ENCODE data around the gene MT1M. TPM values are rescaled to one million over a fixed set of nuclear protein-coding genes. Genes with fewer than 3 reads are reported as not detected.
"Not testable (repeated sequence)": the region's sequence is repeated elsewhere in the genome, so short reads cannot be mapped to it uniquely, and the experiment has no call there.

MT1M gene
- total RNA-seq, 1 experiment from 2014 or later = not detected

DNA sequence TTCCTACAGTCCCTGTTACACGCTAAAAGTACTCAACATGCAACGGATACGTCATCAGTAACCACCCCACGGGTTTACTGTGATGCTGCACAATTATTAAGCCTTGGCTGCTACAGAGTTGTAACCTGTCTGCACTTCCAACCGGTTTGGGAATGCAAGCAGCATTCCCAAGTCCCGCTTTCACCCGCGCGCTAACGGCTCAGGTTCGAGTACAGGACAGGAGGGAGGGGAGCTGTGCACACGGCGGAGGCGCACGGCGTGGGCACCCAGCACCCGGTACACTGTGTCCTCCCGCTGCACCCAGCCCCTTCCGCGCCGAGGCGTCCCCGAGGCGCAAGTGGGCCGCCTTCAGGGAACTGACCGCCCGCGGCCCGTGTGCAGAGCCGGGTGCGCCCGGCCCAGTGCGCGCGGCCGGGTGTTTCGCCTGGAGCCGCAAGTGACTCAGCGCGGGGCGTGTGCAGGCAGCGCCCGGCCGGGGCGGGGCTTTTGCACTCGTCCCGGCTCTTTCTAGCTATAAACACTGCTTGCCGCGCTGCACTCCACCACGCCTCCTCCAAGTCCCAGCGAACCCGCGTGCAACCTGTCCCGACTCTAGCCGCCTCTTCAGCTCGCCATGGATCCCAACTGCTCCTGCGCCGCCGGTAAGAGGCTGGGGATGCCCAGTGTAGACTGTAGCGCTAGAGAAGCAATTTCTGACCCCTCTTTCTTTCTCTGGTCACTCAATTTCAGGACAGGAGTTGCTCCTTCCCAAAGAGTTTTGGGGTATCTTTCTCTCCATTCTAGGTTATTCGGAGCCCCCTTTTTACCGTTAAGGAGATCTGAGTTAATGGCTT is 24.2 kb upstream of the MT1M start, which contains the start of gene MT2A:
Gene MT2A, plus strand, starts transcription at position 542 of the 833 bp plus-strand sequence. Its CDS starts 72 bp downstream, at position 614.
- DNase-seq (ENCODE audit: extremely low read depth, low read depth) = peak; percentile 98

DNA sequence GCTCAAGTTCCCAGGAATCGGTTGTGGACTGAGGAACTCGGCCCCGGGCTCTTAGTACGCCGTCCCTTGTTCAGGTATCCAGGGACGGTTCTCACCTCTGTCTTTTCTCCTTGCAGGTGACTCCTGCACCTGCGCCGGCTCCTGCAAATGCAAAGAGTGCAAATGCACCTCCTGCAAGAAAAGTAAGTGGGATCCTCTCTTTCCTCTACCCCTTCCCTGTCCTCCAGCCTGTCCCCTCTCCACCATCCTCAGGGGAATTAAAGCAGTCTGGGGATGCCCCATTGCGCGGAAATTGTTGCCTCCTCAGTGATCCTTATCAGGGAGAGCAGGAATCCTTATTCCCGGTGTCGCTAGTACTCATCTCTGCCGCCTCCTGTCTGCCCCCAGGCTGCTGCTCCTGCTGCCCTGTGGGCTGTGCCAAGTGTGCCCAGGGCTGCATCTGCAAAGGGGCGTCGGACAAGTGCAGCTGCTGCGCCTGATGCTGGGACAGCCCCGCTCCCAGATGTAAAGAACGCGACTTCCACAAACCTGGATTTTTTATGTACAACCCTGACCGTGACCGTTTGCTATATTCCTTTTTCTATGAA is 23.5 kb upstream of the MT1M start:
- no peak for DNase-seq (ENCODE audit: extremely low read depth, low read depth)

DNA sequence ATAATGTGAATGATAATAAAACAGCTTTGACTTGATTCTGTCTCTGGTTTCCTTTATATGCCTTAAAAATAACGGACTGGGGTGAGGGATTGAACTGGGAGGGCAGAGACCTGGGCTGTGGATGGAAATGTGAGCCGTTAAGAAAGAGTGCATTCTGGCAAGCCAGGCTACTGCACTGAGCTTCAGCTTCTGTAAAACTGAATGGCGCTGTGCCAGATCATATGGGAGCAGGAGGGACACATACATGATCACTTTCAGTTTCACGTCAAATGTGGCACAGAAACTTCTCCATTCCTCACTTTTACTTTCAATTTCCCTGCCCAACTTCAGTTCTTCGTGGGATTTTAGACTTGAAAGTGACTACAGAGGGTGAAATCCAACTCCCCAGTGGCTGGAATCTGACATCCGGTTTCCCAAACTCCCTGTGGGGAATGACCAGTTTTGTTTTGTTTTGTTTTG is 23.0 kb upstream of the MT1M start:
- peak; percentile 69 for DNase-seq (ENCODE audit: extremely low read depth, low read depth)

DNA sequence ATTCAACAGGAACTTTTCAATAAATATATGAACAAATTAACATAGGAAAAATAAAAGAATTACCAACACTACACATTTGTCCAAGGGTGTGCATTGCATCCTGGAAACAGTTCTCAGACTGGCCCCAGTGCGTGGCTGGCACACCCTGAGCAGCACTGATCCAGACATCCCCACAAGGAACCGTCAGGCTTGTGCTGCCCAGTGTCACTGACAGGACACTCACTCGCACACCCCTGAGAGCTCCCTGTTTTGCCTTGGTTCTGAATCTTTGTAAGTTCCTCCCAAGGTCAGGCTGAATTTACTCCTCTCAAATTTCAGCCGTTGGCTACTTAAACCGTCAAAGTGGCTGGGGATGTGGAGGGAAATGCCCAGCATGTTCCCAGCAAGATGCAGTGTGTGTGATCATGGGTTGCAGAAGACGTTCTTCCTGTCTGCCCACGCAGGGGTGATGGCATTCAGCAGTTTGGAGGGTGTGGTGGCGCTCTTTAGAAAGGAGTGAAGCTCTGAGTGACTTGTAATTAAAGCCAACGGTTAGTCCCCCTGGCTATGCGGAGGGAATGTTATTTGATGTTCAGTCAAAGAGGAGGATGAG is 22.3 kb upstream of the MT1M start:
- DNase-seq (ENCODE audit: extremely low read depth, low read depth) = peak; percentile 54

DNA sequence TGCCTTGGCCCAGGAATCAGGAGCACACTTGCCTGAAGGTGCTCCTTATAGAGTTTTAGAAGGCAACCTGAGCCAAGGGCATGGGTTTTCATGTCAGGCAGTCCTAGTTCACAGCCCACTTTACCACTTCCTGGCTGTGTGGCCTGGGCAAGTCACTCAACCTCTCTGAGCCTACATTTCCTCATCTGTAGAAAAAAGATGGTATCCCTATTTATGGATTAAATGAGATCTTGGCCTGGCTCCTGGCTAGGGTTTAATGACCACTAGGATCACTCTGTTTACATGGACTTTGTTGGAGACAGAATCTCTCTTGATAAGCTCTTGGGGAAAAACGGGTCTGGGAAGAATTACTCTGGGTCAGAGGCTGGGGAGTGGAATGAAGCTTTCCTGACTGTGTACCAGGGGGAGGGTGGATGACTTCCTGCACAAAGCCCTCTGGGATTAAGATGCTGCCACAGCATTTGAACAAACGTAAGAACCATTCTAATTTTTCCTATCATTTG is 21.8 kb upstream of the MT1M start:
- no peak for DNase-seq (ENCODE audit: extremely low read depth, low read depth)

DNA sequence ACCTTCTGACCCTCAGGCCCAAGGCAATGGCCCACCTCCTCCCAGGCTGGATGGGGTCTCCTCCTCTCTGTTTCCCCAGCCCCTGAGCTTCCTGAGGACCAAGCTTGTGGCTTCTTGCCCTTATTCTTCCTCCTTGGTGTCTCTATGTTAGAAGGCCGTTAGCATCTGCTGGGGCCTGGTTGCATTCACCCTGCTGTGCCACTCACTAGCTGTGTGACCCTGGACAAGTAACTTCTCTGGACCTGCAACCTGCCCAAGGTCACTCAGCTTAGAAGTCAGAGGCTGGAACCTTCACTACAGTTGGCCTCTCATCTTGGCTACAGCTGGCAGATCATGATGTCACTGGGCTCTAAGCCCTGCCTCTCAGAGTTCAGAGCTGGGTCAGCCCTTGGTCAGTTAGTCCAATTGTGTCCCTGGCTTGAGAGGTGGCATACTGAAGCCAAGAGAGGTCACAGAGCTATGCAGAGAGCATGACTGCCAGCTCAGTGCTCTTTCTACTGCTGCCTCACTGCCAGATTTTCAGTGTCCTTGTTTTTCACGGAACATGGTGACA is 21.1 kb upstream of the MT1M start:
- DNase-seq (ENCODE audit: extremely low read depth, low read depth) = no peak

DNA sequence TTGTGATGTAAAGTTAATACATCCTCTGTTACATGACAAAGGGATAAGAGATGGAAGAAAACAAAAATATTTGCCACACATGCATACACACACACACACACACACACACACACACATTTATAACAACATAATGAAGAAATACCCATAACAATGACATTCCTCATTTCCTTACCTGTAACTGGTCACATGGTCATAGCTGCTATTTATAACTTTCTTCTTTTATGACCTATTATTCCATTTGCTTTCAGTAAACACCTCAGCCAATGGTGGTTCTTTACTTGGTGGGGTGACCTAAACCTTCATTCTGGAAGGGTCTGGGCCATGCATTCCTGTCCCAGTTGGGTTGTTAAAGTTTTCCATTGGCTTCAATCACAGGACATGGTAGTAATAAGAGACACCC is 18.8 kb upstream of the MT1M start:
- DNase-seq (ENCODE audit: extremely low read depth, low read depth) = no peak

DNA sequence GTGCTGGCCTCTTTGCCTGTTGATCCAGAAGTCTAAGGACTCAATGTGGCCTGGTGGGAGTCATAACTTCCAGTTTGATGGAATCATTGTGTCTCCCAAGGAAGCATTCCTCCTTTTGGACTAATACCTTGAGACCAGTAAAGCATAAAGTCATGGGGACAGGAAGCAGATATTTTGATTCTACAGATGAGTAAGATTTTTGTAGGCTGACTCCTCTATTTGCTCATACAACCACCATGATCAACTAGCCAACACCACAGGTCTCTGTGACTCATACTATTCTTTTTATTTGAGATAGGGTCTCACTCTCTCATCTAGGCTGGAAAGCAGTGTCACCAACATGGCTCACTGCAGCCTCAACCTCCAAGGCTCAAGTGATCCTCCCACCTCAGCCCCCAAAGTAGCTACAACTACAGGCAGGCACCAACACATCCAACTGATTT is 17.9 kb upstream of the MT1M start:
- no peak for DNase-seq (ENCODE audit: extremely low read depth, low read depth)

DNA sequence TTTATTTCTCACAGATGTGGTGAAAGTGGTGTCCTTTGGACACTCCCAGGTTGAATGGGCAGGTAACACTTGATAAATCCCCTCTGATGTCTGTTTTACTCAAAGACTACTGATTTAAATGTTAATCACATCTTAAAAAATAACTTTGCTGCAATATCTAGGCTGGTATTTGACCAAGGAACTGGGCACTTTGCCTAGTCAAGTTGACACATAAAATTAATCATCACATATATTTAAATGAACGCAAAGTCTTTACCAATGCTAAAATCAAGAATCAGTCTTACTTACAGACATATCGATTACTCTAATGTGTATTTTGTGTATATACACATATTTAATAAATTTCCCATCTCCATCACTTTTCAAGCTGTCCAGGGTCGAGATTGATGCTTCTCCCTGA is 17.1 kb upstream of the MT1M start:
- no peak for DNase-seq (ENCODE audit: extremely low read depth, low read depth)

DNA sequence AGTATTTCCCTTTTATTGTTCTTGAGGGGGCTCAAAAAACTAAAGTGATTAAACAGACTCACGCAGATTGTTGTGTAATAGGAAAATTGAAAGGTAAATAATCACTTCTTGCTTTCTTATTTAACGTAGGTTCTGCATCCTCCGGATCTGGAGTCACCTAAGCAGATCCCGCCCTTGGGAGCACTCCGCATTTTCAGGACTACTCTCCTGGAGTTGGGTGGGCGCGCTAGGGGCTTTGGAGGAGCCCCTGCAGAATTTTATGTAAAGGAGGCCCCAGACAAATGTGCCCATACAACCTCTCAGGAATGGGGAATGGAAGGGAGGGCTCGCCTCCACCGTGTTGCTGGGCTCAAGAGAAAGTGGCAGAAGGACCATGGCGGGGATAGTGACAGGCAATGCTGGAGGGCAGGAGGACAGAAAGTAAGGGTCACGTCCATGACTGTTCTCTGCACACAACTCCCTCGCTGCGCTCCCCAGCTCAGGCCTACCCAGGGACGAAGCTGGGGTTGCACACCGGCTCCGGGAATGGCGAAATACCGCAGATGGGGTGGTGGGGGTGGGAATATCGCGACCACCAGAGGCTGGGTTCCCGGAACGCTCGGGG is 15.7 kb upstream of the MT1M start:
- no peak for DNase-seq (ENCODE audit: extremely low read depth, low read depth)

DNA sequence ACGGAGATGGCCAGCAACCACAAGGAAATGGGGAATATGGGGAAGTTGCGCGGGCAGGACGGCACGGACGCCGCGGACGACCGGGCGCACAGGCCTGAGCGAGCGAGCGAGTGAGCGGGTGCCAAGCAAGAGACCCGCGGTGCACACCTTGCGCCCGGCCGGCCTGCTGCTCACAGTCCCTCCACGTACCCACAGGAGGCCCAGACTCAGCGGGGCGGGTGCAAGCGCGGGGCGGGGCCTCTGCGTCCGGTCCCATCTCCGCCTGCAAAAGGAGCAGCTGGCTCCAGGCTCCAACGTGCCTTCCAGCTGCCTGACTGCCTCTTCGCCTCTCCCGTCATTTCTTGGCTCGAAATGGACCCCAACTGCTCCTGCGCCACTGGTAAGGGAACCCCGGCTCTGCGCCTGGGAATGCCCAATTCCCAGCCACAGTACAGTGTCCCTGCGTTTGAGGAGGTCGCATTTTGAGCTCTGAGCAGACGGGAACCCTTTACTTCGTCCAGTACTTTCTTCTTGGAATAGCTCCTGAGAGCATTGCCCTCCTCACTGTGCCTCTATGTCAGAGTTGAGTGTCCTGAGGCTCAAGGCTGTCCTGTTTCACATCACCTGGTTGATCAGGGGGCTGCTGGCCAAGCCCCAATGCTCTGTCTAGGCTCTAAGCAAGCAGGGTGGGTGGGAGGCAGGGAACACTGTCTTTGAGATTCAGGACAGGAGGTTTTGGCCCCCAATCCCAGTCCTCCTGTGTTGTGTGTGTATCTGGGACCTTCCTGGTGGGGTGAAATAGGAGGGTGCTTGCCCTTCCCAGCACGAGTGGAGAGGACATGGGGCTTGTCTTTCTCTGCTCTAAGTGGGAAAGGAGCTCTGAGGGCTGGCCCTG is 15.0 kb upstream of the MT1M start:
- DNase-seq (ENCODE audit: extremely low read depth, low read depth) = no peak

DNA sequence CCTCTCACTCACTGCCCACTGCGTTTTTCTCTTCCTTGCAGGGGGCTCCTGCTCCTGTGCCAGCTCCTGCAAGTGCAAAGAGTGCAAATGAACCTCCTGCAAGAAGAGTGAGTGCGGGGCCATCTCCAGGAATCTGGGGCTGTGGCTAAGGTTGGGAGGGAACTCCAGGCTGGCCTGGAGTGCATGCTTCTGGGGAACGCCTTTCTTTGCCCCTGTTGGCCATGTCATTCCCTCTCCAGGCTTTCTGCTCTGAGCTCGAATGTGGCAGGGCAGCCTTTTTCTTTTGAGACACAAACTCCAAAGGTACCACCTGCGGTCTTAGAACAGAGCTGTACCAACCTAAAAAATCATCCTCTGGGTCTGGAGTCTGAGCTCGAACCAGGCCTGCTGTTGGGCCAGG is 14.3 kb upstream of the MT1M start:
- no peak for DNase-seq (ENCODE audit: extremely low read depth, low read depth)

DNA sequence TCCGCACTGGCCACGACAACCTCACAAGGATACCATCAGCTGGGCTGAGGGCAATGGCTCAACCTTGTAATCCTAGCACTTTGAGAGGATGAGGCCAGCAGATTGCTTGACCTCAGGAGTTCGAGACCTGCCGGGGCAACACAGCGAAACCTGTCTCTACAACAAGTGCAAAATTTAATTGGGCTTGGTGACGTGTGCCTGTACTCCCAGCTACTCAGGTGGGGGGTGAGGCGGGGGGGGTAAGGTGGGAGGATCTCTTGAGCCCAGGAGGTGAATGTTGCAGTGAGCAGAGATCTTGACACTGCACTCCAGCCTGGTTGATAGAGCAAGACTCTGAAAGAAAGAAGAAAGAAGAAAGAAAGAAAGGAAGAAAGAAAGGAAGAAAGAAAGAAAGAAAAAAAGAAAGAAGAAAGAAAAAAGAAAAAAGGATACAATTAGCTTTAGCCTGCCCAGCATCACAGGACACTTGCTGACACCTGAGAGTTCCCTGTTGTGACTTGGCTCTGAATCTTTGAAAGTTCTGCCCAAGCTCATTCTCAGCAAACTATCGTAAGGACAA is 12.0 kb upstream of the MT1M start:
- no peak for DNase-seq (ENCODE audit: extremely low read depth, low read depth)

DNA sequence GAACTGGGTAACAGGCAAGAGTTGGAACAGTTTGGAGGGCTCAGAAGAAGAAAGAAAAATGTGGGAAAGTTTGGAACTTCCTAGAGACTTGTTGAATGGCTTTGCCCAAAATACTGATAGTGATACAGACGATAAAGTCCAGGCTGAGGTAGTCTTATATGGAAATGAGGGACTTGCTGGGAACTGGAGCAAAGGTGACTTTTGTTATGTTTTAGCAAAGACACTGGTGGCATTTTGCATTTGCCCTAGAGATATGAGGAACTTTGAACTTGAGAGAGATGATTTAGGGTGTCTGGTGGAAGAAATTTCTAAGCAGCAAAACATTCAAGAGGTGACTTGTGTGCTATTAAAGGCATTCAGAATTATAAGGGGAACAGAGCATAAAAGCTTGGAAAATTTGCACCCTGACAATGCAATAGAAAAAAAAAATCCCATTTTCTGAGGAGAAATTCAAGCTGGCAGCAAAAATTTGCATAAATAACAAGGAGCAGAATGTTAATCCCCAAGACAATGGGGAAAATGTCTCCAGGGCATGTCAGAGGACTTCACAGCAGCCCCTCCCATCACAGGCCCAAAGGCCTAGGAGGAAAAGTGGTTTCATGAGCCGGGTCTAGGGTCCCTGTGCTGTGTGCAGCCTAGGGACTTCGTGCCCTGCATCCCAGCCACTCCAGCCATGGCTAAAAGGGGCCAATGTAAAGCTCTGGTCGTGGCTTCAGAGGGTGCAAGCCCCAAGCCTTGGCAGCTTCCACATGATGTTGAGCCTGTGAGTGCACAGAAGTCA is 10.6 kb upstream of the MT1M start:
- not testable (repeated sequence) for DNase-seq (ENCODE audit: extremely low read depth, low read depth)

DNA sequence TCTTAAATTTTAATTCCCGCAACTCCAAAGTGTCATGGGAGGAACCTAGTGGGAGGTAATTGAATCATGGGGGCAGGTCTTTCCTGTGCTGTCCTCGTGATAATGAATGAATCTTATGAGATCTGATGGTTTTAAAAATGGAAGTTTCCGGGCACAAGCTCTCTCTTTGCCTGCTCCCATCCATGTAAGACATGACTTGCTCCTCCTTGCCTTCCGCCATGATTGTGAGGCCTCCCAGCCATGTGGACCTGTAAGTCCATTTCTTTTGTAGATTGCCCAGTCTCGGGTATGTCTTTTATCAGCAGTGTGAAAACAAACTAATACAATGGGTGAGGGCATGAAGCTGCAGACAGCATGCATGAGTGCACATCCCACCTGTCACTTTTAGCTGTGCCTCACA is 9.3 kb upstream of the MT1M start:
- DNase-seq (ENCODE audit: extremely low read depth, low read depth) = not testable (repeated sequence)

DNA sequence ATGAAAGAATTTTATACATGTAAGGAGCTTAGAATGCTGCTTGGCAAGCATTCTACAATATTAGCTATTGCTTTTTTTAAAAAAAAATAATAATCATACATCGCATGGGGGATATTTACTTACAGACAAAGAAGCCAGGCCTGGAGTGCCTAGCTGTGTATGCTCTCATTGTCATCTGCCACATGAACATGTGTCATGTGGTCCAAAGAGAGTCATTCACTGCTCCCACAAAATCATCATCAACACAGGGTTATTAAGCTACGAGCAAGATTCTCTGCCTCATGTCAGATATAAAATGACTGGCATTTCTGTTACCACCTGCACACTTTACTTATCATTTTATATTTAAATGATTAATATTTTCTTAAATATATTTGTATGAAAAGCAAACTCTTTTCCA is 8.8 kb upstream of the MT1M start:
- no peak for DNase-seq (ENCODE audit: extremely low read depth, low read depth)

DNA sequence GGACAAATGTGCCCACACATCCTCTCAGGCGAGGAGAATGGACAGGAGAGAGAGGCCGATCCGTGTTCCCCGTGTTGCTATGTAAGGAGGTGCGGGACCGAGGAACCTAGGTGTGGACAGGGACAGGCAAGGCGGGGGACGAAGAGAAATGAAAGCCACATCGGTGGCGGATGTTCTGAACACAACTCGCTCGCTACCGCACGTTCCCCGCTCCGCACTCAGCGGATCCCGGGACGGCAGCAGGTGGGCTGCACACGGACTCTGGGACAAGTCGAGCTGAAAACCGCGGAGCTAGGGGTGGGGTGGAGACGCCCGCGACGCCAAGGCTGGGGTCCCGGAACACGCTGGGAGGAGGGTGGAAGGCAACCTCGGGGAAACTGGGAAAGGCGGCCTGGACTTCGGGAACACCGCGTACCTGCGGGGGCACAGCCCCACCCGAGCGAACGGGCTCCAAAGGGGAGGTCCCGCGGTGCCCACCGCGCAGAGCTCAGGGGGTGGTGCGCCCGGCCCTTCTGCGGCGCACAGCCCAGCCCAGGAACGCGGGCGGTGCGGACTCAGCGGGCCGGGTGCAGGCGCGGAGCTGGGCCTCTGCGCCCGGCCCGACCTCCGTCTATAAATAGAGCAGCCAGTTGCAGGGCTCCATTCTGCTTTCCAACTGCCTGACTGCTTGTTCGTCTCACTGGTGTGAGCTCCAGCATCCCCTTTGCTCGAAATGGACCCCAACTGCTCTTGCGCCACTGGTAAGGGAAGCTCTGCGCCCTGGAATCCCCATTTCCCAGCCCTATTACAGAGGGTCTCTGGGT is 7.1 kb upstream of the MT1M start, which contains the start of gene MT1E:
Gene MT1E, plus strand, starts transcription at position 642 of the 803 bp plus-strand sequence. Its CDS starts 71 bp downstream, at position 713.
- DNase-seq (ENCODE audit: extremely low read depth, low read depth) = no peak

Measured in NCI-H460 (cell line).